ENCODE measurements around the gene IL31RA.

Gene IL31RA

DNA sequence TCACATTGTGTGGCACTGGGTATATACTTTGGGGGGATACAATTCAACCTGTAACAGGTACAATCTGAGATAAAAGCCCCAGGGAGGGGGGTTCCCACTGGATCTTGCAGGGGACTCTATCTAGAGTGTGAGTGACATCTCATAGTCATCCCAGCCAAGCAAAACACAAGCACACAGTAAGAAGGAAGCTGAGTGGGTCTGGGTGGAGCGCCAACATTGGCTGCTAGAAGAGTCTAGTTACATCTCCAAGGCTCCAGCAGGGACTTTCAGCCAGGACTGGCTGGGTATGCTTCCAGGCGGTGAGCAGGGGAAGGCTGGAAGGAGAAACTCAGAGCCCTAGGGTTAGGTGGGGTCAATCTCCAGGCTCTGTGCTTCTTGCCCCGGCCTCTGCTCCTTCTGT lies 53.0 kb downstream of the IL31RA start:
- DNase-seq = peak; percentile 19 to 33

DNA sequence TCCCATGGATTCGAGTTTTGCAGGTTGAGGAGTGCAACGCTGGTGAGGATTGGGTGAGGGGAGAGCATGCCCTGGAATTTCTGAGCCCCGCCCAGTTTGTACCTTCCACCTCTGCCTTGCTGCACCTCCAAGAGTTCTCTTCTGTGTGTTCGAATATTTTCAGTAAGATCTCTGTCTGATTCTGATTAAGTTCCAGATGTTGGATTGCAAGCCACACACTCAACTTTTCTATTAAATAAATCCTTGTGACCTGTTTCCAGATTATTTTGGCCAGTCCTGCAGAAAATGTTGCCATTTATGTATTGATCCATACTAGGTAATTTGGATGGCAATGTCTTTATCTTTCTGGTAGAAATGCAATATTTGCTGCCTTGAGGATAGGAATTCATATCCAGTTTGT lies 54.1 kb downstream of the IL31RA start:
- DNase-seq = no peak

DNA sequence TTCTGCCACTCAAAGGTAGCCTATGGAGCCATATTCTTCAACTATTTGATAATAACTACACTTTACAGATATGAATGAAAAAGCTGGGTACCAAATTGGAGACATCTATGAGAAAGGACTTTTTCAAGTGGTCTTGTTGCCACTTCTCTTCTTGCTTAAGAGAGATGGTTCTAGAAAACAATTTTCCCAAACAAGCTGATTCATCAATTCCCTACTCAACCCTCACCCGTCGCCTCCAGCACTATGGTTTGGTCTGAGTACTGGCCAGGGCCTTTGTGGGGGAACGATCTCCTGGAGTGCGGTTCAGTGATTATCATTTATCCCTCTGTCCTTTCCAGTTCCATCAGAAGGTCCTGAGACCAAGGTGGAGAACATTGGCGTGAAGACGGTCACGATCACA lies 56.8 kb downstream of the IL31RA start:
- DNase-seq = no peak

DNA sequence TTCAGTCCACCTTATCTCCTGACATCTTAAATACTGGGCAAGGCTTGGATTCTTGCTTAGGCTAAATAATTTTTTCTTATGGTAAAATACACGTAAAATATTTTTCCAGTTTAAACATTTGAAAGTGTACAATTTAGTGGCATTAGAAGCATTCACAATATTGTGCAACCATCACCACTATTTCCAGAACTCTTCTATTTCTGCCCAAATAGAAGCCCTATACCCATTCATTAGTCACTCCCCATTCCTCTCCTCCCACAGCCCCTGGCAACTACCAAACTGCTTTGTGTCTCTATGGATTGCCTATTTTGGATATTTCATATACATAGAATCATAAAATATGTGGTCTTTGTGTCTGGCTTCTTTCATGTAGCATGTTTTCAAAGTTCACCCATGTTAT lies 57.6 kb downstream of the IL31RA start:
- no peak for DNase-seq

DNA sequence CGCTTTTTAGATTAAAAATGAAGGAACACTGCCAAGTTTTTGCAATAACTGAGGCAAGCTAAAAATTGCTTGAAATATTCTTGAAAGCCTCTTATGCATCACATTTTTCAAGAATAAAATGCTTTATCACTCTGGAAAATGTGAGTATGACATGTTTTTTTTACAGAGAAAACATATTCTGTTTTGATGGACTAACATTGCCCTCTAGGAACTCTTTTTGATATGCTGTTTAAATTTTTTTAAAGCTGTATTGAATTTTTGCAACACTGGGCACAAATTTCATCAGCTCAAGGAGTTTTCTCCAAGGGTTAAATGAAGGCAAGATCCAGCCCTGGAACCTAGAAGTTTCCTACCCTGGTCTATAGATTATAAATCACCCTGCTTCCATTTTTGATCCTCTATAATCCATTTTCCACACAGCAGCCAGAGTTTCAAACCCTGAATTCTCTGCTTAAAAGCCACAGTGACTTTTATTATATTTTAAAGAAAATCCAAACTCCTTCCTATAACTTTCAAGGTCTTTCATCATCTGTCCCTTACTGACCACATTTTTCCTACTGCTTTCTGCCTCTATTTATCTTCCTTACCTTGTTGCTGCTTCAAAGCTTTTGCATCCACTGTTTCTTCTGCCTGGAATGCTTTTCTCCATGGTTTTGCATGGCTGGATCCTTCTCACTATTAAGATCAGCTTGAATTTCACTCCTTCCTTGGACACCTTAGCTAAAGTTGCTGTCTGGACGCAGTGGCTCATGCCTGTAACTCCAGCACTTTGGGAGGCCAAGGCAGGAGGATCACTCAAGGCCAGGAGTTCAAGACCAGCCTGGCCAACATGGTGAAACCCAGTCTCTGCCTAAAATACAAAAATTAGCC lies 60.9 kb downstream of the IL31RA start:
- peak in 1 of 2 donors; percentile 25 for DNase-seq

DNA sequence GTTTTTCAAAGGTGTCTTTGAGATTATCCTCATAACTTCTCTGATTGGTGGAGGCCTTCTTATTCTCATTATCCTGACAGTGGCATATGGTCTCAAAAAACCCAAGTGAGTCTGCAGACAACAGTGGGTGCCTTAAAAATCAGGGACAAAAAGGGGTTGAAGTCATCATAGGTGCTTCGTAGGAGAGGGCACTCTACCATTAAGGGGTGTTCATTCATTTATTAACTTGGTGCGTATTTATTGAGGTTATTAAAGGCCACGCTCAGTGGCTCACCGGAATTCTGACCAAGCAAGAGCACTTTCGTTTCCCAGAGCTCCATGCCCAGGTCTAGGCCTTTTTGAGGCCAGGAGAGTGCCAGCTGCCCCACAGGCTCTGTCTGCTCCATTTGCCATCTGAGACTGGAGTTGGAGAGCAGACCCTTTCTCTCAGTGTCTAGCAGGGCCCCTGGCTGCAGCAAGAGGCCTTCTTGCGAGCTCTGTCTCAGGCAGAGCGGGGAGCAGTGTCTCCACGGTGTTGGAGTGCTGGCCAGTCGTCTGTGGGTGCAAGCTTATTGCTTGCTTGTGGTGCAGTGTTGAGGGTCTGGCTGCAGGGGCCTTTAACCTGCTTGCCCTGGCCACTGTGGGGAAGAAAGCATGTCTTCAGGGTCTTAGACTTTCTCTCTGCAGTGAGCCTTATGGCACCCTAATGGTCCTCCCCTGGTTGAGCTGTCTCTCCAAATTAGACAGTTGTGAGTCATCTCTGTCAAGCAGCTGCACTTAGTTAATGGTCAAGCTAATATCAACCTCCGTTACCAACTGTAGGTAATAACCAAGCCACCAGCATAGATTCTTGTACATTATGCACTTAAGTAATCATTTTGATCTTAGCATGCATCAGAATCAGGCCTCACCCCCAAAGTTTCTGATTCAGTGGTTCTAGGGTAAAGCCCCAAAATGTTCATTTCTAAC lies 62.6 kb downstream of the IL31RA start:
- no peak for DNase-seq

DNA sequence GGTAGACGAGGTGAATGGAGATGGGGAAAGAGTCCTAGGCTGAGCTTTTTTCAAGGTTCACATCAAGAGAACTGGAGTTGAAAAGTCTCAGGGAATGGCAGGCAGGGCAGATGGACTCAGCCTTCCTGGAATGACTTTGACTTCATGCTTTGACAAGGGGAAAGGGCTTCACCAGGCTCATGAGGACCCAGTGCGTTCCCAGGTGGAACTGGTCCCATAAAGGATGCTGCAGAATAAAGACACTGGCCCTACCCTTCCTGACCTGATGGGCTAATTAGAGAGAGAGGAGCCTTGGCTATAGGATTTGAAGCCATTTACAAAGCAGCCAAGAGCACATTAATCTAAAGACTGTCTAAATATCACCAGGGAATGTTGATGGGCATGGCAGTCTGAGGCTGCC lies 63.8 kb downstream of the IL31RA start:
- DNase-seq = no peak

DNA sequence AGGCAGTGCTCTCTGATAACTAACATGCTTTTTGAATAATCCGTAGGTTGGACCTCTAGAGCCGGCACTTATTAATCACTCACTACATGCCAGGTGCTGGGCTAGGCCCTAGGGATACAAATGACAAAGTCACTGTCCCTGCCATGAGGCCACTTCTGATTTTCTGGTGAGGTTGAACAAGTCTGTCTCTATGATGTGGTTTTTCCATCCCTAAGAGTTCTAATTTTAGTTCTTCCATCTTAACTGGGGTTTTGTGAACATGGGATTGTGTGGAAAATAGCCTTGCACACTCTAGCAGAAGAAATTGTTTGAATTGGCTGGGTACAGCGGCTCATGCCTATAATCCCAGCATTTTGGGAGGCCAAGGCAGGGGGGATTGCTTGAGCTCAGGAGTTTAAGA lies 64.6 kb downstream of the IL31RA start:
- no peak for DNase-seq

DNA sequence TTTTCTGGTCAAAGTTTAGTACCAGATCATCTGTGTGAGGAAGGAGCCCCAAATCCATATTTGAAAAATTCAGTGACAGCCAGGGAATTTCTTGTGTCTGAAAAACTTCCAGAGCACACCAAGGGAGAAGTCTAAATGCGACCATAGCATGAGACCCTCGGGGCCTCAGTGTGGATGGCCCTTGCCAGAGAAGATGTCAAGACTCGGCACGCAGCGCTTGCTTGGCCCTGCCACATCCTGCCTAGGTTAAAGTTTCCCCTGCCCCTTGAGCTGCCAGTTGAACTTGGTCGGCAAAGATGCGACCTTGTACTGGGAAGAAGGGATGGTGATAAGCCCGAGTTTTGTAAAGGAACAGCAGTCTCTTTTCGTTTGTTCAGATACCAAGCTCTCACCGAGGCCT lies 65.8 kb downstream of the IL31RA start:
- DNase-seq = no peak

DNA sequence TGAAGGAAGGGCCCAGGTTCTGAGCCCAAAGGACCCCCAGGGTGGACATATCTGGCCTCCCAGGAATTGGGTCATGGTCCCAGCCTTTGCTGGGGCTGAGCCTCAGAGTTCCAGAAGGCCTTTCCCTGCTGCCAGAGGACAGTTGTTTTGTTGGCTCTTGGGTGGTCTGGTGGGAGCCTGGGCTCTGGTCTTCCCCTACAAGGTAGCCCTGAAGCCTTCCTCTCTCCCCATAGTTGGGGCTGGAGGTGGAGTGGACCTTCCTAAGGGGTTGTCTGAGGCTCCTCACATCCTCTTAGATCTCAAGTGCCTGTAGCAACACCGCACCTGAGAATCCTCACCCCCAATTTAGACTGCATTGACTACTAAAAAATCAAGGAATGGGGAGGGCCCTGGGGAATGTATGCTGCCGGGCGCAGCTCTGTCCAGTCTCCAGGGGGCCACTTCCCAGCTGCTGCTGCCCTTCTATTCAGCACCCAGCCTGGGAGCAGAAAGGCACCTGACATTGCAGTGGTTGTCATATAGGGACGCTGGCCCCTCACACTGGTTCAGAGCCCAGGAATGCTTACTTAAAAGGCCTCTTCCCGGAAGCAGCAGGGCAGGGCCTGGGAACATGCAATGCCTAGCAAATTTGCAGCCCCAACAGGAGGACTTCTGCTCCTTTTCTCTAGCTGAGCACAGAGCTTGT lies 66.4 kb downstream of the IL31RA start:
- DNase-seq = no peak

DNA sequence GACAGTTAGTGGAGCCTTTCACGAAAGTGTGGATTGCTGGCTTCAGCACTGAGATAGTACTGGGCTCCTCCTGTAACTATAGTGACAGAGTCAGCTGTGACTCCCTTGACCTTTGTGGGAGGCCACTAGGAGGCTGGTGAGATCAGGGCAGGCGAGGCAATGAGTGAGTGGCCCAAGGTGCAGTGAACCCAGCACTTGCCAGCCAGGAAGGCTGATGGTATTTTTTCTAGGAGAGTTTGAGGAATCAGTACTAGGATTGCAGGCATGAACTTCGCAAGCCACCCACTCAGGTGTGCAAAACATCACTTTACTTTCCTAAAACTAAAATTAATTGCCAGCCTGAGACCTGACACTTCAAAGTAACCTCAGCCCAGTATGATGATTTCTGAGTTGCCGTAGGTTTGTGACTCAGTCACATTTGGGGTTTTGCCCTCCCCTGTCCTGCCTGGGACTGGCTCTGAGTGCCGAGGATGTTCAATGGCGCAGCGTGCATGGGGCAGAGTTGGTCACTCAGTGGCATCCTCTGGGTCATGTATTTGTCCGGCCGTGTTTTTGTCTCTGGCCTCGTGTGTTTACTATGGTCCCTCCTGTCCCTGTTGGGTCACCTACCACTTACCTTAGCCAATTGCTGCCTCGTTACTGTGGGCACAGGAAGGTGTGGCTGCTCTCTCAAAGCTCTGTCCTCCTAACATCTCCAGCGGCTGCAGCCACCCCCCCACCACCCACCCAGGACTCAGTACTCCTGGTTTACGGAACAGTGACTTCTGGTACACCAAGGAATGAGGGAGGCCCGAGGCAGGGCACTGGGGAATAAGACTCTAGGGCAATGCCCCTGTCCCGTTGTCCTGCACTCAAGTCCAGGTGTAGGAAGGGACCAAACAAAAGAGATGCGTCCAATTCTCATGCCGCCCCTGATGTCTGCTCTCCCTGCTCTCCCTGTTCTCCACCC lies 67.2 kb downstream of the IL31RA start:
- DNase-seq = peak in 1 of 2 donors; percentile 15

DNA sequence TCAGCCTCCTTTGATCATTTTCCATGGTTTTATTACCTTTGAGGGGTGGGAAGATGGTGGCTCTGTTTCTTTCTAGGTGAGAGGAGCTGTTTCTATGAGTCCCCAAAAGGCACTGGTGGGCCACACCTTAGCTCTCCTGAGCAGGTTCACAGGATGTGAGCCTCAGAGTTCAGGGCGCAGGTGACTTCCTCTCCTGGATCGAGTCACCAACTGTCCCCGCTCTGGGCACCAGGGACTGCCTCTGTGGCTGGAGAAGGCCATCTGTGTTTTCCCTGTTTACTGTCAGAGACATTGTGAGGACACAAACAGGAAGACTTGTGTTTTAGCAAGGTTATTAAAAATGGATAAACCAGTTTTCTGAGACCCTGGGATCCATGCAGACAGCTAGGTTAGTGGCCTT lies 68.5 kb downstream of the IL31RA start:
- no peak for DNase-seq

DNA sequence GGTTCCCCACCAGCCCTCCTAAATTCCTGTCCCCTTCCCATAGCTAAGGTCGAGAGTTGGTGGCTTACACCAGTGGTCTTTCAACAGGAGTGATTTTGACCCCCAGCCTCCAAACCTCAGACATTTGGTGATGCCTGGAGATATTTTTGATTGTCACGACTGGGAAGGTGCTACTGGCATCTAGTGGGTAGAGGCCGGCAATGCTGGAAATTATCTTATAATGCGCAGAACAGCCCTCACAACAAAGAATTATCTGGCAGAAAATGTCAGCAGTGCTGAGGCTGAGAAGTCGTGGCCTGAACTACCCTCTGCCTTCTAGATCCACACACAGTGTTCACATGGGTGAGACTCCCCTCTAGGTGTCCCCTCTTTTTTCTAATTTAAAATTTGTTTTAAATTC lies 69.6 kb downstream of the IL31RA start:
- no peak for DNase-seq

DNA sequence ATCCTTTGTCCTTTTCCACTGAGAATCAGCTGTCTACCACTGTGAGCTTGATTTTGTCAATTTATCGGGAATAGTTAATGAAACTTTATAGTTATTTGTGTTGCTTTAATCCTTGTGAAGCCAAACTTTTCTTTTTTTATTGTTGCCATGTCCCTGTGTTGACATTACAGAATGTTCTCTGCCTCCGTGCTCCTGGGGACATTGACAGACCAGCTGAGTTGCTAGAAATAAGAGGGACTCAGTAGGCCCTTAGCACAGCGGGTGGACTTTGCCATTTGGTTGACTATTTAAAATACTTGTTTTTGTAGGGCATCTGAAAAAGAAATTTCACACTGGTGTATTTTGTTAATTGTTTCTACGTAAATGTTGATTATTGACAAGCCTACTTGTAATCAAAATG lies 70.5 kb downstream of the IL31RA start:
- DNase-seq = no peak

DNA sequence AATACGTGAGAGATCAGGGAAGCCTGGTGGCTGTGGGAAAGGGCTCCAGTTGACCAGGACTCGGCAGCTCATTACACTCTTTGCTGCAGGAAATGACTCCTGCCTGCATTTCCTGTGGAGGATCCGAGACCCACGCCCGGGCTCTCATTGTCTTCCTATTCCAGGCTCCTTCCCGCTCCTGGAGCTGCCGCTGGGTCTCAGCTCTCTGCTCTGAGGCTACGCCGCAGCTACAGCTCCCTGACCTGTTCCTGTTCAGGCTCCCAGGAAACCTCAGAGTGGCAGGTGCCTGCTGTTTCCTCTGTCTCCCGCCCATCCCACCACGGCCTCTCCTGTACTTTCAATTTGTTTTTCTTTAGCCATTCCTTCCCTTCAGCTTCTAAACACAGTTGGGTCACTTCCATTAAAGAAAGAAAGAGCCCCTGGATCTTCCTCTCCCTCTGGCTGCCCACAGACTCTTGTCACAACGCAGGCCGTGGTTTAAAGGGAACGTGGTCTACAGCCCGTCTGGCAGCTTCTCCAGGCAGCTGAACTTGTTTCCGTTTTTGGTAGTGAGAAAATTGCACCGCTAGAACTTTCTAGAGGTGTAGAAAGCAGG lies 72.1 kb downstream of the IL31RA start:
- peak; percentile 27 to 37 for DNase-seq

DNA sequence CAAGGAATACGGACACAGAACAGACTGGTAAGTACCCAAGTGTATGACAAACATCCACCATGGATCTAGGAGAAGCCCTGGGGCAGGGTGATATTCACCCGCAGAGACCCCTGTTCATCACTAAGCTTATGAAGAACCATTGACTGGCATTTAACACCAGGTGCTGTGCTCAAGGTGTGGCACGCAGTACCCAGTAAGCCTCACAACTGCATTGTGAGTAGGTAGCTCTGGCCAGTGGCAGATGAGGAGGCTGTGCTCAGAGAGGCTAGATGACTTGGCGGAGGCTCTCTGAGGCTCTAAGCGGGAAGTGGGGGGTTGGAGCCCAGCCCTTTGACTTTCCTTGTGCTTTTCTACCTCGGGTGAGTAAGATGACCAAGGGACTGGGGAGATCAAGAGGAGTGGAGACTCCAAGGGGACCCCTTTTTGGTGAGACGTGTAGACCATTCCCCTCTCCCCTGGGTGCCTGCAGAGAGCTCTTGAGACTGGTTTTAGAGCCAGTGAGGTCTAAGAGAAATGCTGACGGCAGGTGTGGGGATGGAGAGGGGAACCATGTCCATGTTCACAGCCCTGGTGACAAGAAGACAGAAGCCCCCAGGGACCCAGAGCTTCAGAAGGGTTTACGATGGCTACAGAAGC lies 72.8 kb downstream of the IL31RA start:
- no peak for DNase-seq

DNA sequence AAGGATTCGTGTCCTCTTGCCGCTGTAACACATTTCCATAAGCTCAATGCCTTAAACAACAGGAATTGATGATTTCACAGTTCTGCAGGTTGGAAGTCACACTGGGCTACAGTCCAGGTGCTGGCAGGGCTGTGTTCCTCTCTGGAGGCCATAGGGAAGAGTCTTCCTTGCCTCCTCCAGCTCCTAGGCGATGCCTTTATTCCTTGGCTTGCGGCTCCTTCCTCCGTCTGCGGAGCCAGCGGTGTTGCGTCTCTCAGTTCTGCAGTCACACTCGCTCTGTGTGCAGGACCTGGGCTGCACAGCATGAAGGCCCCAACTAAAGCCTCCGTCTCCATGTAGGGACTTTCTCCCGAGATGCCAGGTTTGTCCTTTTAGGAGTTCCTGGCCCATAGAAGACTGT lies 73.6 kb downstream of the IL31RA start:
- DNase-seq = no peak

DNA sequence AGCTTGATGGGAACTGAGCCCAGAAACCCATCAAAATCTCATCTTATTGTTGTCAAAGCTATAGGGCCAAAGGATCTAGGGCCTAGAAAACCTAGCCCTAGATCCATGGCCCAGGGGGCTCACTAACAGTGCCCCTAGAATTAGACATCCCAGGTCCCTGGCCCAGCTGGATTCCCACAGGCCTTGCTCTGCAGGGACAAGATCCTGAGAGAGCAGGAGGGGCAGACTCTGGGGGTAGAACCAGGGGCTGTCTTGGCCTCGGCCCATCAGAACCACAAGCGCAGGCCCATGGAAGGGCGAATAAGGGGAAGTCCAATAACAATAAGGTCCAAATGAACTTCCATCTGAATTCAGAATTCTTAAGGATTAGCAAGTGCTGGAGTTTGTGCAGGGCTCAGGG lies 74.0 kb downstream of the IL31RA start:
- DNase-seq = no peak

DNA sequence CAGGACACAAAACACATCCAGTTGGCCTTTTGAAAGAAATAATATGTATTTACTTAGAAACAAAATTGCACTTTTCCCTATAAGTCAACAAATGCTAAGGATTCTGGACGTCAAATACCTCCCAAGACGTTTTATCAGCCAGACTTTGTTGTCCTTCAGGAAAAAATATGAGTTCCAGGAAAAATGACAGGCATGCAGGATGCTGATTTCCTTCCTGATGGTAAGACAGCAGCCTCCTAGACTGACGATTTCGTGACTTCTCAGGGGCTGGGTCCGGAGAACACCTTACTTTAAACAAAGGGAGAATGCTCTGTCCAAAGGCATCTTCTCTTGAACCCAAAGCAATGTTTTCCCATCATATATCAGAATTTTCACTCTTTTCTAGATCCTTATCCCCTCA lies 74.6 kb downstream of the IL31RA start:
- DNase-seq = no peak

DNA sequence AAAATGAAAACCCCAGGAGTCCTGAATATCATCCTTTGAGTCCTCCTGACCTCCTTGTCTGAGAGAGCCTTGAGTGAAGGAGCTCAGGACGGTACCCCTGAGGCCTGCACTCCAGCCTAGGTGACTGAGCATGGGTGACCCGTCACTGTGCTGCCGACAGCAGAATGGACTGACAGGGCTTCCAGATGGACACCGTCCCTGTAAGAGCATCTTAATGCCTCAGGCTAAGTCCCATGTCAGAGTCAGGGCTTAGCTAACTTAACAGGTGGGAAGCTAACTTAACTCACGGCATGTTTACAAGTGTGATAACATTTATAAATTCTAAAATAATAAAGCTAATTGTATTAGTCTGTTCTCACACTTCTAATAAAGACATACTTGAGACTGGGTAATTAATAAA lies 75.3 kb downstream of the IL31RA start:
- no peak for DNase-seq
